ENCODE data around the gene VSTM4.
A peak's percentile ranks its signal among the peaks of the same experiment; 100 is the strongest.

Gene VSTM4

DNA sequence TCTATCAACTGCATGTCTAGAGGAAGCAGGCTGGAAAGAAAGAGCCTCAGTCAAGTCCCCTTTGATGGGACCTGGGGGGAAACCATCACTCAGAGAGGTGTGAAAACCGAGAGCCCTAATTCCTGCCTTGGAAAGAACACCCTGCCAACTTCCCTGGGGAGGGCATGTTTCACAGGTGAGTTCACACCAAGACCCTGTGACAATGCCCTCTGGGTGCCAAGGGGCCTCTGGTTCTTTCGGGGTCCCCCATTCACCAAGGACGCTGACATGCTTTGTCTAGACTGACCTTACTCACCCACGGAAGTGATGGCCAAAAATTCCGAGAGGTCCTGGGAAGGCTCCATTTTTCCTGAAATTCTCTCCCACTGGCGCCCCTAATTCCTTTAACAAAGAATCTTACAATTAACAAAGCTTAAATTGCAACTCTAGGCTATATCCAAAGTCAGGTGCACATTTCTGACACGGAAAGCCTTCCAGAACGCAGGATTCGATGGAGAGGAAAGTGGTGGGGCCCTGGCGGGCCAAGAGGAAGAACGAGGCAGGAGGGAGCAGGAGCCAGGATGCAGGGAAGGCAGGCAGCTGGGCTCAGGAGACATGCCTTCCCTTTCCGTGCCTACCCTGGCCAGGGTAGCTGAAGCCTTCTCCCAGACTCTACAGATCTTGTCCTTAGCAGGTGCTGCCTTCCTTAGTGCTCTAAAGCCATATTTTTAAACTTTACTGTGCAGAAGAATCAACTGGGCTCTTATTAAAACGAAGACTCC lies 23.7 kb downstream of the VSTM4 start:
- DNase-seq, result no peak

DNA sequence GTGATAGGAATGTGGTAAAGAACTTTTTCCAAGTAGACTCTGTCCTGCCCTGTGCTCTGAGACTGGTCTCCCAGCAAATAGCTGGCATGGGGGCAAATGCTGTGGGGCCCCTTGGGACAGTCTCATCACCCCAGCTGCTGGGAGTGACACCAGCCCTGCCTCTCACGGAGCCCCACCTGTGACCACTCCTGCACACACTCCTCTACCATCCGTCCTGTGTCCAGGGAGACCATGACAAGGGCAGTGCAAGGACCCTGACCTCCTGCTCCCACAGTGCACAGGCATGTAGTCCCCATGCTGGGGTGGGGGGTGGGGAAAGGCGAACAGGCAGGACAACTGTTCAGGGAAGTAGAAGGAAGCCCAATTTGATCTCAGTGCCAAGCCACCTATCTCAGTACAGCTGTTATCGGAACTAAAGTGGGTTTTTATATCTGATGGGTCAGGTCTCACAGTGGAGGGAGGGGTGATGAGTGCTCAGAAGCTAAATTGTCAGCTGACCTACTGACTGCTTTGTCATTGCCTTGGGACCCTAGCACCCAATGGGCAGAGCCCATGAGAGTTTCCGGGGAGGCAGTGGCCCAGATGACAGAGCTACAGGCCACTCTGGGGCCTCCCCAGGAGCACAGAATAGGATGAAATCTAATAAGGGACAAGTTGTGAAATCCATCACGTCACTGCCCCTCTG lies 24.5 kb downstream of the VSTM4 start:
- DNase-seq, result no peak

DNA sequence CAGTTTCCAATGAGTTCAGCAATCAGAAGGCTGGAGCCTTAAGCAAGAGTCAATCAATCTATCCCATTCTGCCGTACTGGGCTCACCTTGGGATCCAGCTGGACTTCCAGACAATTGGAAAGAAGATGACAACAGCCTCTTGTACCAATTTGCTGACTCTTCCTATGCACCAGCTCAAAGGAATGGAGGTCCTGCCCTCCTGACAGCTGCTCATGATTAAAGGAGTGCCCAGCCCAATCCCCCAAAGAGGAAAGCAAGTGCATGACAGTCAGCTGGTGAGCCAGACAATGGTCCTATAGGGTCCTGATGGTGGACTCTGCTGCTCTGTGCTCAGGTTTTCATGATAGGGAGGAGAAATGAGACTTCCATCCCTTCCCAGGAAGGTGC lies 25.1 kb downstream of the VSTM4 start:
- DNase-seq, result no peak

DNA sequence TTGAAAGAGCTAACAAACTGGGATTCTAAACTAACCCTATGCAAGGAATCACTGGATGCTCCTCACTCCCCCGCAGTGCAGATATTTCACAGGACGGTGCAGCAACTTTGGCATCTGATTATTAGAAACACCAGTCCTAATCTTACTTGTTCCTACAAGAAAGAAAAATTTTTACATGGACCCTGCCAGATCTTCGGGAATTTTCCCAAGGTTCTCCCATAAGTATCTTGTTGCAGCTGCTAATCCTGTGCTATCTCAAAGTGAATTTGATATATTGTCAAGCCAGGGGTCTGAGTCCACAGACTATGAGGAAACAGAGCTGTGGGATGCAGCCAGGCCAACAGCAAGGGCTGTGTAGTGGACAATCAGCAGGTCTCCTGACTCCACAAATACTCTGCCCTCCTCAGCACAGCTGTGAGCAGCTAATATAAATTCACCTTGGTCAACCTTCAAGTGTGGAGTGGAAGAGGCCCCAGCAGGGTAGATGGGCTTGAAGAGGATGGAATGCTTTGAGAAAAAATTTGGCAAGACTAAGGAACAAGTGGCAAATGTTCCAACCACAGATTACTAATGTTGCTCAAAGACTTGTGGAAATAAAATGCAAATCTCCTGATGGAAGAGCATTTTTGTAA lies 25.6 kb downstream of the VSTM4 start:
- DNase-seq, result no peak

DNA sequence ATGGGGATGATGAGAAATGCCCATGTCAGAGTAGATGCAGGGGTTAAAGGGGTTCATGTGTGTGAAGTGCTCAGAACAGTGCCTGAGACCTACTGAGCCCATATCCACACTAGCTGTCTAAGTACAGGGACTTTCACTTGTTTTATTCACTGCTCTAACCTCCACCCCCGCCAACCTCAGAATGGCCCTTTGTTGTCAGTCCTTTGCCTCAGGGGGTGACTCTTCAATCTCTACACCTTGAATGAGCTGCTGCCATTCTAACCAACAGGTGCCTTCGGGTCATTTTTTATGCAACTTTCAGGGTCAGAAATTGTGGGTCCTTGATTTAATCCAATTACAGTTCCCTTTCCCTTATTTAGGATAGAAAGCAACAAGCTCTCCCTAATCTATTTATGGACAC lies 26.2 kb downstream of the VSTM4 start:
- DNase-seq, result no peak

DNA sequence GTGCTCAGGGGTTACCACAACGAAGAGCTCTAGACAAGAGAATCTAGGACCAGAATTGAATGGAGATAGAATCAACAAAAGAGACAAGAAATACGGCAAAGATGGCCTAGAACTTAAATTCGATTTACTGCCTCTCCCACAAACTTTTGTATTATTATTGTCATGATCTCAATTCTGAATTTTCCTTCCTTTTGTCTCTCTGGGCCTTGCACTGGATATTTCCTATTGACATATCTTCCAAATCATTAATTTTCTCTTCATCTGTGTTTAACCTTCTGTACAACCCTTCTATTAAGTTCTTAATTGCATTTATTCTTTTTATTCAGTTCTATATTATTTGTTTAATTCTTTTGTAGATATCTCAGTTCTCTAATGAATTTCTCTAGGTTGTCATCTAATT lies 28.4 kb downstream of the VSTM4 start:
- DNase-seq, result no peak

DNA sequence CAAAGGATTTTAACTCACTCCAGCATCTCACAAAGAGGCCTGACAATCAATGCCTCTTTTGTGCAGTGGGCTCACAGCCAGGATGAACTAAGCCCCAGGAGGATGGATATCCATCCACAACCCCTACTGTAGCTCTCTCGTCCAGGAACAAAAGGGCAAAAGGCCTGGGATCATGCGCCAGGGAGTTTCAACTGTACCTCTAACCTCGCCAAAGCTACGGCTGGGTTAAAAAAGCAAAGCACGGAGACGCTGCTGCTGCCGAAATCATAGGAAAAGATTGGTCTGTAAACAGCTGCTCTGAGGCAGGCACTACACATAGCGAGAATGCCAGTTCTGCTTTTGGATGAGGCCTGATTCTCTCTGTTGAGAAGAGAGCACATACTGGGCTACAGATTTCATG lies 32.1 kb downstream of the VSTM4 start:
- DNase-seq, result no peak

DNA sequence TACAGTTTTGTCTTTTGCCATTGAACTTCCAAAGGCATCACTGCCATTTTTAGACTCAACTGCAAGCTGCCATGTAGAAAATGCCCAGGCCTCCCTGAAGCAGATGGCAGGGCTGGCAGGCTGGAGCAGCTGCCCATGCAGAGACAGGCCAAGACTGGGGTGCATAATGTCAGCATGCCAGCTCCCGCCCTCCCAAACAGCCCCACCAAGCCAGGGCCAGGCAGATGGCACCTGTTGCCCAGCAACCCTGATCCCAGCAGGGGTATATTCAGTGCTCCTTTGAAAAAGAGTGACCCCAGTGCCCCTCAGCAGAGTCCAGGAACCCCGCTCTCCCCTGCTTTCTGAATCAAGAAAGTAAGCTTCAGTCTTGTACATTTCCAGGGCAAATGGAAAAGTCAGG lies 32.6 kb downstream of the VSTM4 start:
- no peak for DNase-seq

DNA sequence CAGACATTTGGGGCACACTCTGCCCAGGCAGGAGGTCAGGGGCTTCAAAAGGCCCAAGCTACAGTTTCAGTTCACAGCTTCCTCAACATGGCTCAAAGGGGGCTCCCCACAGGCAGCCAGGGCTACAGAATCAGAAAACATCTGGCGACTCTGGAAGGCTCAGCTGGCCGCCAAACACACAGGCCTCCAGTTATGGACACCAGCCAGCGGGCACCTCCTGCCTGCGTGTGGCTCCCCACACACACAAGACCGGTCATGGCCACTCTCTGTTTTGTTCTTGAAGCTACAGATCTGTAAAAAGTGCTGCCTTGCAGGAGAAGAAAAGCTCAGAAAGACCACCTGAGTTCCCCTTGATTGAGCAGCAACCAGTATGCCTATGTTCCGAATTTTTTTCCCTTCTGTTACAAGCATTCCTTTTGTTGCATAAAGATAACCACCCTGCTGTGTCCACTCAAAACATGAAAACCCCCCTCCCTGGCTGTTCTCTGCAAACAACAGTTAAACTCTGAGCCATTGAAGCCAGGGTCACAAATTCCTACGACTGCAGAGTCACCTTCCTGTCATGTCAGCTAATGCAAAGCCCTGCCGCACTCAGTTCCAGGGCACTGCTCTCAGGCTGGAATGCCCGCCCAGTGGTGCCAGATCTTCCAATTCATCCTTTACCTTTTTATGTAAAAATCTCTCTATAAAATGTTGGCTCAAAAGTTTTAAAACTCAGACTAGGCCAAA lies 33.6 kb downstream of the VSTM4 start:
- no peak for DNase-seq

DNA sequence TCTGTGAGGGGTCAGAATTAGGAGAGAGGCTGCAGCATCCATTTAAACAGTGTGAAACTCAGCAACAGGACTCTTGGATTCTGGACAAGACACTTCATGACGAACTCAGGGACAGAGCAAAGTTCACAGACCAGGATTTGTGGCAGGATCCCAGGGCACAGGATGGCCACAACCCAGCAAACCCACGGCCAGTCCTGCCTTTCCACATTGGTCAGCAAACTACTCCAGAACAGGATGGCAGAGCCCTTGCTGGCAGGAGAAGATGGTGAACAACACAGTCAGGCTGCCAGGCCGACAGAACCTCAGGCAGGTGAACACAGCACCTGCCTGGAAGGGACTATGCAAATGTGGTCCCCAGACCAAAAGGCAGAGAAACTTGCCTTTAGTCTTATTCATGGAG lies 34.4 kb downstream of the VSTM4 start:
- no peak for DNase-seq

DNA sequence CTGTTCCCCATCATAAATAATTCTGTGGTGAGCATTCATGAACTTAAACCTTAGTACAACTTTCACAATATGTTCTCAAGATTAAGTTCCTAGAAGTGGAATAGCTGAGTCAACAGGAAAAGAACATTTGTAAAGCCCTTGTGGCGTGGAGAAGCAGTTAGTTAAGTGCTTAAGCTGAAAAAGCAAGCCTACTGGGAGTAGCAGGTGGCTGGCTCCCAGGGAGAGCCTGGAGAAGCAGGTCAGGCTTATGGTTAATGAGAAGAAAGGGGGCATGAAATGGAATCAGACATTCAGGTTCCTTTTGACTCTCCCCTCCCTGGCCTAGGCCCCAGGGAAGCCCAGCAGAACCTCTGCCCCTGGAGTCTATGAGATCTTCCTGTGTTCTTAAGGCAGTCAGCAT lies 35.3 kb downstream of the VSTM4 start:
- DNase-seq, result no peak

DNA sequence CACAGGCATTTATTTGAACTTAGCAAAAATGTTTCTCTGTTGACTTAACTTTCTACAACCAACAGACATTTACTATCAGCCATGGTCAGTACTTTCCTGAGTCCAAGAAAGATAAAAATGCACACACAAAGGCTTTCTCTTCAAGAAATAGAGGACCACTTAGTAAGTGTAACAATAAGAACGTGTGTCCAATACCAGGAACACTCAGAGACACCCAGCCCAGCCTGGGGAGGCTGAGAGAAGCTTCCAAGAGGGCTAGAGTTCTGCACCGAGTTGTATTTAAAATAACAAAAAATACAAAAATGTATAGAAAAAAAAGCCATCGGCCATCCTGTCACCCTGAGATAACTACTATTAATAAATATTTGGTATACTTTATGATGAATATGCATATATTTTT lies 35.8 kb downstream of the VSTM4 start:
- no peak for DNase-seq

DNA sequence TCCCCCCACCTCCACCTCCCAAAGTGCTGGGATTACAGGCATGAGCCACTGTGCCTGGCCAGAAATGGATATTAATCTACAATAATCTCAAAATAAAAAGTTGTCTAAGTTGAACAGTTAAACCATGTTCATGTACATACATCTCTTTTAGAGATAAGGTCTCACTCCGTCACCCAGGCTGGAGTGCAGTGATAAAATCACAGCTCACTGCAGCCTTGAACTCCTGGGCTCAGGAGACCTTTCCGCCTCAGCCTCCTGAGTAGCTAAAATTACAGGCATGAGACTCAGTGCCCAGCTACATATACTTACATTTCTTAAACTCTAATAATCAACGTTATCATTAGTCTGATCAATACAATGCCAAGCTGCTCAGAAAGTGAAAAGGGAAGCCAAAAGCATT lies 36.2 kb downstream of the VSTM4 start:
- no peak for DNase-seq

DNA sequence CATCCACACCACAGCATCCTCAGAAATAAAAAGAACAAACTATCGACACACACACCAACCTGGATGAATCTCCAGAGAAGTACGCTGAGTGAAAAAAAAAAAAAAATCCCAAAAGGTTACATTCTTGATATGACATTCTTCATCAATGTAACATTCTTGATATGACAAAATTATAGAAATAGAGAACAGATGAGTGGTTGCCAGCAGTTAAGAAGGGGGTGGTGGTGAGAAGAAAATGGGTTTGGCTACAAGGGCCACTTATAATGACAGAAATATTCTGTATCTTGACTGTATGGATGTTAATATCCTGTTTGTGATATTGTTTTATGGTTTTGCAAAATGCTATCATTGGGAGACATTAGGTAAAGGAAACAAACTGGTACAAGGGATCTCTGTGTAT lies 36.9 kb downstream of the VSTM4 start:
- no peak for DNase-seq

DNA sequence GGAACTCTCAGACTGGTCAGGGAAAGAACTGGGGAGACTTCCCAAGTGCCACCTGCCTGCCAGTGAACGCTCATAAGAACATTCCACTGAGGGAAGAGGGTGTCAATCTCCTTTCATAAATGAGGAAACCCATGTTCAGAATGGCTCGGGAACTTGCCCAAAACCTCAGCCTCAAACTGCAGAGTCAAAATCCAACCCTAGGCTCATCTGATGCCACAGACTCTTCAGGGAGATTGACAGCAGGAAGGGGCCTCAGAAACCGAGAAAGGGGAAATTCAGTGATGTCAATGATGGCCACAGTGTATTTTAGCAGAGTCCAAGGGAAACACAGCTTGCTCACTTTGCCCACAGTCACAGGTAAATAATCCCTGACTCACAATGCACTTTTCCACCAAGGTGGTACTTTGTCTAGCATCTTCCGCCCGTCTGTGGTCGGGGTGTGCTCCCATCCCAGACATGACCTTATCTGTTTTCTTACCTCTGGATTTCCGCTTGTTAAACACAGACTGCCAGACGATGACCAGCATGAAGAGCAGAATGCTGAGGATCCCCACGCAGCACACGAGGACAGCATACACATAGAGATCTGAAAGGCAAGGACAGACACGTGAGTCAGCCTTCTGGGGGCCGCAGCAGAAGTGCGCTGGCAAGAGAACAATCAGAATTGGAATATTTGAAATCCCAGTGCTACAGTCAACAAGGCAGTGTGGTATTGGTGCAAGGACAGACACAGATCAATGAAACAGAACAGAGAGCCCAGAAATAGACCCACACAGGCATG lies 38.4 kb downstream of the VSTM4 start:
- peak; percentile 37 for DNase-seq

DNA sequence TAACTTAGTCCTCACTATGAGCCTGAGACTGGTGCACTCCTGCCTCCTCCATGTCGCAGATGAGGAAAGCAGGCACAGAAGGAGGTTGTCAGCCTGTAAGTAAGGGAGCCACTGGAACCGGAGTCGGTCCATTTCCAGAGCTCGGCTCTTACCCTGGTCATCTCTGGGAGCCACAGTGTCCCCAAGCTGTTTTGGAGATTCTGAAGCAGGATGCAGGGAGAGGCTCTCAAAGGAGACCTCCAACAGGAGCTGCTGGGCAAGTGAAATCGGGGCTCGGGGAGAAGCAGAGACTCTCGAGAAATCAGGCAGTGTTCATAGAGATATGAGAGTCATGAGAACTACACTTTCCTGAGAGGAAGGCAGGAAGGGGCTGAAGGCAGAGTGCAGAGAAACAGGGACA lies 39.0 kb downstream of the VSTM4 start:
- peak; percentile 40 for DNase-seq

DNA sequence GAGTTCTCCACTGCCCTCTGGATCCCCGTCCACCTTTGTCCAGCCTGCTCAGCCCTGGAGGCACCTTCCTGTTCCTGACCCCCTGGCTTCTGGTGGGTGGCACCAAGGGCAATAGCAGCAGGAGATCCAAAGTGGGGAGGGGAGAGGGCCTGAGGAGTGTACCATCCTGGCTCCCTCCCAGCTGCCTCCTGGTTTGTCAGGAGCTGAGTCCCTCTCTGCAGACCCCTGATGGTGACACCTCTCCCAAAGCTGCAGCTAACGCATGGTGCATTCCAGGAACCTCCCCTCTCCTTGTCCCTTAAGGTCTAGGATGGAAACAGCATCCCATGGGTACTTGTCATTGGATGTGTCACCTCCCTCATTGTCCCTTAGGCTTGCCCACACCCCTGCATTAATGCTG lies 39.6 kb downstream of the VSTM4 start:
- no peak for DNase-seq

DNA sequence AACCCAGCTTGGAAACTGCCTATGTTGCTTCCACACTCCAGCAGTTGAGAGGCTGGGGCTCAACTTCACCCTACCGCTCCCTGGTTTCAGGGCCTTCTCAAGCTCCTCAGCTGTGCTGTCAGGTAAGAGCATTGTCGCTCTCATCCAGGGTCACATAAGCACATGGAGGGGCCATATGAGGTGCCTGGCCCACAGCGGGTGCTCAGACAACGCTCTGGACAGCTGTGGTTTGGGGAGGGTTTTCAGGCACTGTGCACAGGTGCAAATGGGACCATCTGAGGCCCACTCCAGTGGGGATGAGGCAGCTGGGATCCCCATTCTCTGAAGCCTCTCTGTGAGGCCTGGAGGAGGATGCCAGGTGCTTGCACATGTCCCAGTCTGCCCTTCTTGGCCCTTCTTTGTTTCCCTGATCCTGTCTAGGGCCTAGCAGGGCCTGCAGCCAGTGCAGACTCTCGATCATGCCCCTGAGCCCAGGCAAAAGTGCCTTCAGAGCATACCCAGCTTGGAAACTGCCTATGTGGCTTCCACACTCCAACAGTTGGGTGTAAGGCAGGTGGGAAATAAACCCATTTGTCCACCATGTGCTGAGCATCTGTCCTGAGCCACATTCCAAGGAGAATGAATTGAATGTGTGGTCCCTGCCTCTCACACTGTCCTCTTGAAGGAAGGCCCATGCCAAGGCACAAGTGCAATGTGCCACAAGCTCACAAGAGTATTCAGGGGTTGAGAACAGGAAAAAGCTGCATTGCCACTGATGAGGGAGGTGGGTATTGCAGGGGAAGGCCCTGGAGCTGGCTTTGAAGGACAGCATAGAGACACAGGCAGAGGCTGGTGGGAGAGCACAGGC lies 40.3 kb downstream of the VSTM4 start:
- DNase-seq, result no peak

DNA sequence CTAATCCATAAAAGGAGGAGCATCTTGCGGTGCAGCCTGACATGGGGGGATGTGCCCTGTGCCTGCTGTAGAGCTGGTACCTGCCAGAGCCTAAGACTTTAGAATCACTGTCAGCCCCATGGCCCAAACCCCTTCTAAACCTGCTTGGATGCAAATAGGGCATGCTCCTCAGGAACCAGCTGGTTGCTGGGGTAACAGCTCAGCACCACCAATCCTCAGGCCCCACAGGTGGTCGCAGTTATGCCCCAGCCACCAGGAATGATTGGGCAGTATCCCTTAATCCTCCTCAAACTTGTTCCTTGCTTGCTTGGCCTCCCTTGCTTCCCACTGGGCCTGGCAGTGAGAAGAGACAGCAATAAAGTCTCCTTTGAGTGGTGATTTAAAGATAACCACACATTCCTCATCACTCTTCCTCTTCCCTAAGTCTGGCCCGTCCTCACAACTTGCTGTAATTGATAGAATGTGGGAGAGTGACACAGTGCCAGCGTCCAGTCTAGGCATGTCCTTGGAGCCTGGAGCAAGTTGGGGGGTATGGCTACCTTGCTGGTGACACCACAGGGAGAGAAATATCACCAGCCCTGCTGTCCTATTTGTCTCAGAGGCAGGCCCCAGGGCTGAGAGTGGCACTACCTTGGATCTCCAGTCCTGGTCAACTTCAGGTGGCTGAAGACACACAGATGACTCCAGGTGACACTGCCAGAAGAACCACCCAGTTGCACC lies 43.0 kb downstream of the VSTM4 start:
- no peak for DNase-seq

DNA sequence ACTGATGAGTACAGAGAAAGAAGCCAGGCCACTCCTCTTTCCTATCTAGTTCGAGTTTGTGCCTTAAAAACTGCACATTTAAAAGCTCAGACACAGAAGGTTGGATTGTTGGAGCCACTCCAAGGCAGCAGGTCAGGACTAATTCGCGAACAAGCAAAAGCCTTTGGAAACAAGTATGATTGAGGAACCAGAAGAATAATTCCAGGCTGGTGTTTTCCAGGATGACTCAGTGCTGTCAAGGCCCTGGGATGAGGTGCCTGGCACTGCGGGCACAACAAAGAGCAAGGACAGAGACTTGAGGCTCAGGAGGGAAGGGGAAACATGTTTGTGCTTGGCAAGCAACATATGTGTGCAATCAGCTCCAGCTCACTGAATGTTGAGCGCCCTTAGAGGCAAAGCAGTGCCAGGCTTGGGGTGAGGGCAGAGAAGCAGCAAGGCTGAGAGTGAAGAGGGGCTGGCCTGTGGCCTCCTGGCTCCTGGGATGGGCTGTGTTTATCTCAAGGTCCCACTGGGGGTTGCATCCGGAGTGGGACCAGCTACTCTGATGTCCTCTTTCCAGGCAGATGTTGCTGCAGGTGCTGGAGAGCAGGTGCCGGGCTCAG lies 44.1 kb downstream of the VSTM4 start:
- no peak for DNase-seq

DNA sequence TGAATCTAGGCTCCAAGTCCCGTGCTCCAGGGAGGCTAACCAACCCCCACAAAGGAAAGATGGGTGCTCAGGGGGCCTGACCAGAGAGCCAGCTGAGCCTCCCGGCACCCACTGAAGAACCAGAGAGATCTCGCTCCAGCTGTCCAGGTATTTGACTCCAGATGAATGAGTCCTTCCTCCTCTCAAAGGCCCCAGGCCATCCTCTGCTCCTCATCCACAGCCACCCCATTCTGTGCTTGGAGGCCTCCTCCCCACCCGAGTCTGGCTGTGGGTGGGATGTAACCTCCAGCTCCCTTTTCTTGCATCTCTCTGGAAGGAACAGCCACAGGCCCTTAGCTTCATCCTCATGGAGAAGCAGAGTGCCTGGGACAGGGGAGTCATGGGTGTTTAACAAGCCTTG lies 44.6 kb downstream of the VSTM4 start:
- DNase-seq, result no peak
